Esophagus muscularis mucosa (tissue), 4 donors: ENCODE measurements around the gene SPEG. TPM values are rescaled to one million over a fixed set of nuclear protein-coding genes. Genes with fewer than 3 reads are reported as not detected.

ENCODE experiments used
- DNase-seq: peaks from one replicate; pipeline ENCODE4 v3.0.0-alpha.2; 2017; ENCODE audit errors: extremely low spot score
- H3K27ac ChIP-seq, 4 donors: fragments of 200-600 bp; sonication (generic); replicated peaks in 1 of 4; 1 replicate in 3 of 4; 2 replicates in 1 of 4; pipeline ENCODE4 v1.5.1; 2016 to 2019; ENCODE audit warnings: mild to moderate bottlenecking in 1 of 4
- H3K27me3 ChIP-seq, 4 donors: fragments of 200-600 bp; sonication (generic); one replicate each; pipeline versions ENCODE4 v1.5.1 to v1.6.0; 2016 to 2019
- H3K36me3 ChIP-seq, 4 donors: fragments of 200-600 bp; sonication (generic); one replicate each; pipeline ENCODE4 v1.5.1; 2016 to 2019
- H3K4me1 ChIP-seq, 4 donors: fragments of 200-600 bp; sonication (generic); one replicate each; pipeline ENCODE4 v1.5.1; 2016 to 2019
- H3K4me3 ChIP-seq, 4 donors: fragments of 200-600 bp; sonication (generic); 1 replicate in 2 of 4; 2 replicates in 2 of 4; pipeline ENCODE4 v1.5.1; 2016 to 2019; ENCODE audit warnings: mild to moderate bottlenecking in 4 of 4, moderate library complexity in 1 of 4
- H3K9me3 ChIP-seq, 4 donors: fragments of 200-600 bp; sonication (generic); 1 replicate in 3 of 4; 2 replicates in 1 of 4; pipeline ENCODE4 v1.5.1; 2016 to 2019
- EP300 ChIP-seq: sonication (generic); formaldehyde crosslinking; IDR thresholded peaks from one replicate; pipeline ENCODE4 v1.6.1; 2017; ENCODE audit warnings: antibody characterized with exemption
- POLR2A ChIP-seq: fragments of 450-650 bp; IDR thresholded peaks from one replicate; pipeline ENCODE4 v1.6.1; 2017; ENCODE audit warnings: antibody characterized with exemption, moderate library complexity, mild to moderate bottlenecking, low read depth
- POLR2AphosphoS5 ChIP-seq, 2 donors: sonication (generic); formaldehyde crosslinking; IDR thresholded peaks; one replicate each; pipeline ENCODE4 v1.6.1; 2017; ENCODE audit warnings: antibody characterized with exemption in 2 of 2
- WGBS: methylation state at CpG from one replicate; pipeline ENCODE4 v1.1.5; 2018; 5-methylcytosine and 5-hydroxymethylcytosine counted together
- intact Hi-C: fragments of 100-400 bp; cut with DNase I; formaldehyde crosslinking; loops from one replicate; pipeline ENCODE4 v1.15.1; 2023
- total RNA-seq, 4 donors: library from RNA; depleted of rRNA; stranded (reverse); fragments of >200 nt; gene quantifications; one replicate each; pipeline versions ENCODE4 v1.1.0 to v1.2.1, GENCODE V29; 2016
- TF ChIP-seq, protein P1 (sequence below), 3 experiments: fragments of 200-600 bp in 2 of 3; fragments of 450-650 bp in 1 of 3; sonication (generic) in 2 of 3; IDR thresholded peaks; one replicate each; pipeline ENCODE4 v1.5.1; 2017 to 2019; ENCODE audit warnings: antibody characterized with exemption in 3 of 3, mild to moderate bottlenecking in 2 of 3, moderate library complexity in 1 of 3

Gene SPEG
- total RNA-seq, 4 donors from 2014 or later: 115 to 251 (median 180) TPM

DNA sequence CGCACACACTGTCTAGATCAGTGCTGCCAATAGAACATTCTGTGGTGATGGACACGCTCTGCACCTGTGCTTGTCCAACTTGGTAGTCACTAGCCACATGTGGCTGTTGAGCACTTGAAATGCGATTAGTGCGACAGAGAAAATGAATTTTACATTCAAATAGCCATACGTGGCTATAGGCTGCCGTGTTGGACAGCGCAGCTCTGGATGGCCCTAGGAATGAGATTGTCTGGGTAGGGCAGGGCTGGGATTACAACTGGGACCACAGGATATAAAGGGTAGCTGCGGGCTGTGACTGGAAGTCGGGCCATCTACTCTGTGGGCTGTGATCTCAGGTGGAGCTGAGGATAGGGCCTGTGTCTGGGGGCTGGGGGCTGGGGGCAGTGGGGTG lies 84.9 kb downstream of the SPEG start:
- TF ChIP-seq POLR2AphosphoS5 (IDR thresholded peaks at IDR 0.05) (no peak), EP300 (no peak), POLR2A (no peak)
- TF ChIP-seq, protein P1, sequence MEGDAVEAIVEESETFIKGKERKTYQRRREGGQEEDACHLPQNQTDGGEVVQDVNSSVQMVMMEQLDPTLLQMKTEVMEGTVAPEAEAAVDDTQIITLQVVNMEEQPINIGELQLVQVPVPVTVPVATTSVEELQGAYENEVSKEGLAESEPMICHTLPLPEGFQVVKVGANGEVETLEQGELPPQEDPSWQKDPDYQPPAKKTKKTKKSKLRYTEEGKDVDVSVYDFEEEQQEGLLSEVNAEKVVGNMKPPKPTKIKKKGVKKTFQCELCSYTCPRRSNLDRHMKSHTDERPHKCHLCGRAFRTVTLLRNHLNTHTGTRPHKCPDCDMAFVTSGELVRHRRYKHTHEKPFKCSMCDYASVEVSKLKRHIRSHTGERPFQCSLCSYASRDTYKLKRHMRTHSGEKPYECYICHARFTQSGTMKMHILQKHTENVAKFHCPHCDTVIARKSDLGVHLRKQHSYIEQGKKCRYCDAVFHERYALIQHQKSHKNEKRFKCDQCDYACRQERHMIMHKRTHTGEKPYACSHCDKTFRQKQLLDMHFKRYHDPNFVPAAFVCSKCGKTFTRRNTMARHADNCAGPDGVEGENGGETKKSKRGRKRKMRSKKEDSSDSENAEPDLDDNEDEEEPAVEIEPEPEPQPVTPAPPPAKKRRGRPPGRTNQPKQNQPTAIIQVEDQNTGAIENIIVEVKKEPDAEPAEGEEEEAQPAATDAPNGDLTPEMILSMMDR (IDR thresholded peaks at IDR 0.05): no peak
- Histone ChIP-seq H3K27ac (no peak overlapping the region), H3K27me3 (peaks cover 0 to 56% (median 5%) of the 10 kb centered on the region in 4 donors), H3K4me3 (no peak overlapping the region), H3K36me3 (no peaks in the 10 kb centered on the region), H3K4me1 (peaks cover 24 to 33% (median 31%) of the 10 kb centered on the region in 4 donors), H3K9me3 (no peaks in the 10 kb centered on the region)
- DNase-seq: no peak
- intact Hi-C loops: no loop called here
- 94% methylated on average over 9 of the region's 9 CpGs for WGBS

DNA sequence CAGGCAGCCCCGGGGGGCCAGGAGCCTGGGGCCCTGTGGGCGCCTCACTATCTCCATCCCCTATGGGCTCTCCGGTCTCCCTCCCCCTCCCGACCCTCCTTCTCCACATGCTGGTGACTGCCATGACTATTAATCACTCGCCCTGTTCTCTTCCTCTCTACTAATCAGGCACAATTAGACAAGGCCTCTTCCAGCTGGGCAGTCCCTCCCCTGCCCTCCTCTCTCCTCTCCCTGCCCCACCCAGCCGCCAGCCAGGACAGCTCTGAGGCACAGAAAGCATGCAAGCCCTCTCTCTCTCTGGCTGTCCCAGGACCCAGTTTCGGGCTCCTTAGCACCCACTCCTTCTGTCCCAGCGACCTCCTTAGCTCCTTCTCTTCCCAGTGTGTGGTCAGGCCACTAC lies 85.4 kb downstream of the SPEG start:
- TF ChIP-seq EP300 (no peak), POLR2AphosphoS5 (IDR thresholded peaks at IDR 0.05) (no peak), POLR2A (no peak)
- TF ChIP-seq, protein P1 (IDR thresholded peaks at IDR 0.05): no peak

DNA sequence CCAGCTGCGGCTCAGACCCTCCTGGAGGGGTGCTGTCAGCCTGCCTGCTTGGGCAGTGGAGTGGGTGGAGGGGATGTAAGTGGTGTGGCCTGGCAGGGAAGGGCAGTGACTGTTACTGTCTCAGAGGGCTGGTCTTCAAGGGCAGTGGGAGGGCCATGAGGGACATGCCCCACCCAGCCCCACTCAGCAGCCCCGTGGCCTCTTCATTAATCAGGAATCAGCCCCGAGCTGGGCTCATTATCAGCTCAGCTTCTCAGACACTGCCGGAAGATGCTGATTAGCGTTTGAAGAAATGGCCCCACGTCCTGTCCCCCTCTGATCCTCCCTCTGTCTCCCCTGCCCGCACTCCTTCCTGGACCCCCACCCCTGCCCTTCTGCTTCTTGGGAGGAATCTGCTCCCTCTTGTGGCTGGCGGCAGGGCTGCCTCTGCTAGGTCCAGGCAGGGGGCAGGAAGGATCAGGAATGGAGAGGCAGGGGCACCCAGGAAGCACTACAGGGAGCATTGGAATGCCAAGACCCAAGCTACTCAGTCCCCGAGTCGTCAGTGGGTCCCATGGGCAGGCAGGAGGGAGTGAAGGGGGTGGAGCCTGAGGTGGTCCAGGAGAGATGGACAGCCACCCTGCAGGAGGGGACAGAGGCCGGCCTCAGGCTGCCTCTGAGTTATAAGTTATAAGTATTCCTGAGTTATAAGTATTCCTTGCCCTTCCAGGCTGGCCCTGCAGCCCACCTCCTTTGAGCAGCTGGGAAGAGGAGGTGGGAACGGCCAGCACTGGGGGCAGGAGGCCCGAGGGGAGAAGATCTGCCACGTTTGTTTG lies 86.6 kb downstream of the SPEG start:
- Histone ChIP-seq H3K27me3 (peaks cover 0 to 53% (median 3%) of the 10 kb centered on the region in 4 donors), H3K27ac (peak overlapping the region; percentile 81 to 89 (median 87)), H3K9me3 (no peaks in the 10 kb centered on the region), H3K4me1 (peaks cover 27 to 32% (median 29%) of the 10 kb centered on the region in 4 donors), H3K36me3 (no peaks in the 10 kb centered on the region), H3K4me3 (no peak overlapping the region)
- TF ChIP-seq, protein P1 (IDR thresholded peaks at IDR 0.05): peak; percentile 62 to 87 (median 82)
- no peak for TF ChIP-seq POLR2A
- TF ChIP-seq EP300: no peak
- TF ChIP-seq POLR2AphosphoS5 (IDR thresholded peaks at IDR 0.05): no peak
- intact Hi-C loops: no loop called here
- 31% methylated on average over 14 of the region's 14 CpGs for WGBS
- DNase-seq: no peak

More for the DNA sequence above, 85.4 kb downstream of the SPEG start:
- Histone ChIP-seq H3K27ac (no peak overlapping the region), H3K36me3 (no peaks in the 10 kb centered on the region), H3K27me3 (peaks cover 0 to 56% (median 3%) of the 10 kb centered on the region in 4 donors), H3K9me3 (no peaks in the 10 kb centered on the region), H3K4me1 (peaks cover 24 to 32% (median 29%) of the 10 kb centered on the region in 4 donors), H3K4me3 (no peak overlapping the region)
- DNase-seq: no peak
- 68% methylated on average over 8 of the region's 8 CpGs for WGBS
- intact Hi-C loops: no loop called here

DNA sequence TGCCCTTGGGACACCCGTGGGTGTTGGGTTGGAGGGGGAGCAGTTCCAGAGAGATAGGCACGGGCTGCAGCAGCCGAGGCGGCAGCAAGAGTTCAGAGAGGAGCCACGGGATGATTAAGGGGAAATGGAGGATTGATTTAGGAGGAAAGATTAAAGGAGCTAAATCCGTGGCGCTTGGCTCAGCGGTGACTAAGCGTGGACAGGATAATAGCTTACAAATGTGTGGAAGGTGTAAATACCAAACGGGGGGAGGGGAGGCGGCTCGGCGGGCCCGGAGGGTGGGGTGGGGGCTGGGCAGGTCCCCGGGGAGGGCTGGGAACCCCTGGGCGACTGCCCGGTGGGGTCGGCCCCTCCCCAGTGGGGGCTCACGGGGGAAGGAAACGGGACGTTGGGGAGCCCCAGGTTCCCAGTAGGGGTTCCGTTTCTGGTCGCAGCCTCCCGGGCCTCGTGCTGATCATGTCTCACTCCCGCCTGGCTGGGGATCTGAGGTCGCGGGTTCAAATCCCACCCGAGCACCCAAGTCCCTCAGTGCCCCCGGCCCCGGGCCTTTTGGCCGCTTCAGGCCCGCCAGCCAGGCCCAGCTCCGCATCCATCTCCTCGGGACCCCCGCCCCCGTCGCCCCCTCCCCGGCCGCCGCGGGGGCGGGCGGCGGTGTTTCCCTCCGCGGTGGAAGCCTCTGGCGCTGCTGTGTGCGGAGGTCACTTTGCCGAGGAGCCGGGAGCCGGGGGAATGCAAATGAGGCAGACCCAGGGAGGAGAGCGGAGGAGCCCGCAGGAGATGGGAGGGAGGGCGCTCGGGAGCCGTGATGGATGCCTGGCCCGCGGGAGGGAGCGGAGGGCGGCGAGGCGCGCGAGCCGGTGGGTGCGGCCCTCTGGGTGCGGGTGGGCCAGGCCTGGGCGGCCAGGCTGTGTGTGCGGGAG lies 87.7 kb downstream of the SPEG start:
- Histone ChIP-seq H3K4me1 (peaks cover 27 to 40% (median 33%) of the 10 kb centered on the region in 4 donors), H3K27me3 (peaks cover 0 to 57% (median 3%) of the 10 kb centered on the region in 4 donors), H3K27ac (peak overlapping the region; percentile 81 to 89 (median 87)), H3K36me3 (no peaks in the 10 kb centered on the region), H3K4me3 (peak overlapping the region; percentile 48 to 57 (median 52)), H3K9me3 (no peaks in the 10 kb centered on the region)
- intact Hi-C loops: no loop called here
- no peak for DNase-seq
- TF ChIP-seq EP300 (no peak), POLR2A (no peak), POLR2AphosphoS5 (IDR thresholded peaks at IDR 0.05) (no peak)
- TF ChIP-seq, protein P1 (IDR thresholded peaks at IDR 0.05): no peak
- WGBS: 10% methylated on average over 14 of the region's 70 CpGs
